Measurements from ENCODE around the gene CTBP2. TPM values are rescaled to one million over a fixed set of nuclear protein-coding genes. Genes with fewer than 3 reads are reported as not detected.

Gene CTBP2
- total RNA-seq, 1 experiment from 2014 or later: 77.8 TPM

GRCh38 chr10:125103466-125103865, 56.9 kb downstream of the CTBP2 start:
- Histone ChIP-seq H3K27me3 (replicated peaks; ENCODE audit: insufficient read depth, low read depth, low read length, poor library complexity) (no peaks in the 10 kb centered on the region), H3K27ac (ENCODE audit: low read depth, low read length, poor library complexity, severe bottlenecking) (peak overlapping the region; percentile 37), H3K4me1 (ENCODE audit: insufficient read depth, low read length, poor library complexity, severe bottlenecking) (peaks cover 29% of the 10 kb centered on the region), H3K4me3 (ENCODE audit: low read depth, low read length, poor library complexity, severe bottlenecking) (no peak overlapping the region), H3K36me3 (ENCODE audit: insufficient read depth, low read length, poor library complexity, severe bottlenecking) (peaks cover 18% of the 10 kb centered on the region), H3K9me3 (ENCODE audit: low read depth, low read length, poor library complexity, severe bottlenecking) (no peaks in the 10 kb centered on the region)
- no TSS peak for BruUV-seq (replicated peaks)
- DNase-seq (ENCODE audit: low spot score): peak; percentile 20
- TF ChIP-seq CTCF (conservative IDR thresholded peaks at IDR 0.05; ENCODE audit: low read depth, low read length) (no peak), EZH2 (IDR thresholded peaks at IDR 0.05; ENCODE audit: borderline replicate concordance, low read depth, low read length, poor library complexity, severe bottlenecking) (no peak)
- intact Hi-C loops (cut with micrococcal nuclease; ENCODE audit: unreplicated experiment): loop anchor here (2.0 kb wide), 1 partner anchor 39 kb away; no protein-coding TSS in a partner anchor
- ChIA-PET CTCF (no interaction called here), POLR2A (ENCODE audit: low non-redundant PET) (no interaction called here)

DNA sequence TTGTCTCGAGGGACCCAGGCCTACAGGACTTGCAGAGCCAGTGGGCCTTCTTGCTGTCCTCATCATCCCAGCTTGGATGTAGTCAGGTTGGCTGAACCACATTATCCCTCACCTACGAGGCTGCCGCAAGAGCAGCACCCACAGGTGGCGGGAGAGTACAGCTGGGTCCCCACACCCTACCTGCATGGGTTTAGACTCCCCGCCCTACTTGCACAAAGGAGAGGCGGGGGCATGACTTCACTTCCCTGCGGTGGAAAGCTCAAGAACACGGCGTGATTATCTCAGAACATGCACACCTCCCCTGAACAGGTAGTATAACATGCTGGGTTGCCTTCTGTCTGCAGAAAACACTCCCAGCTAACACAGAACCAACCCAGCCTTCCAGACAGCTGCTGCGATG, 57.5 kb downstream of the CTBP2 start:
- peaks cover 29% of the 10 kb centered on the region for H3K4me1 ChIP-seq (ENCODE audit: insufficient read depth, low read length, poor library complexity, severe bottlenecking)
- TF ChIP-seq EZH2 (IDR thresholded peaks at IDR 0.05; ENCODE audit: borderline replicate concordance, low read depth, low read length, poor library complexity, severe bottlenecking) (no peak), CTCF (conservative IDR thresholded peaks at IDR 0.05; ENCODE audit: low read depth, low read length) (no peak)
- no TSS peak for BruUV-seq (replicated peaks)
- no peaks in the 10 kb centered on the region for H3K27me3 ChIP-seq (replicated peaks; ENCODE audit: insufficient read depth, low read depth, low read length, poor library complexity)
- H3K36me3 ChIP-seq (ENCODE audit: insufficient read depth, low read length, poor library complexity, severe bottlenecking): peaks cover 12% of the 10 kb centered on the region
- intact Hi-C loops (cut with micrococcal nuclease; ENCODE audit: unreplicated experiment): loop anchor here (2.0 kb wide), 1 partner anchor 38 kb away; no protein-coding TSS in a partner anchor
- ChIA-PET CTCF (no interaction called here), POLR2A (ENCODE audit: low non-redundant PET) (no interaction called here)
- H3K9me3 ChIP-seq (ENCODE audit: low read depth, low read length, poor library complexity, severe bottlenecking): no peaks in the 10 kb centered on the region
- peak overlapping the region; percentile 37 for H3K27ac ChIP-seq (ENCODE audit: low read depth, low read length, poor library complexity, severe bottlenecking)
- DNase-seq (ENCODE audit: low spot score): no peak
- H3K4me3 ChIP-seq (ENCODE audit: low read depth, low read length, poor library complexity, severe bottlenecking): no peak overlapping the region

- Histone ChIP-seq H3K4me1 (ENCODE audit: insufficient read depth, low read length, poor library complexity, severe bottlenecking) (peaks cover 29% of the 10 kb centered on the region), H3K27me3 (replicated peaks; ENCODE audit: insufficient read depth, low read depth, low read length, poor library complexity) (no peaks in the 10 kb centered on the region), H3K36me3 (ENCODE audit: insufficient read depth, low read length, poor library complexity, severe bottlenecking) (peaks cover 6% of the 10 kb centered on the region), H3K4me3 (ENCODE audit: low read depth, low read length, poor library complexity, severe bottlenecking) (no peak overlapping the region), H3K27ac (ENCODE audit: low read depth, low read length, poor library complexity, severe bottlenecking) (no peak overlapping the region), H3K9me3 (ENCODE audit: low read depth, low read length, poor library complexity, severe bottlenecking) (no peaks in the 10 kb centered on the region)
- intact Hi-C loops (cut with micrococcal nuclease; ENCODE audit: unreplicated experiment): loop anchor here (2.0 kb wide), 1 partner anchor 37 kb away; no protein-coding TSS in a partner anchor
- BruUV-seq (replicated peaks): no TSS peak
- TF ChIP-seq EZH2 (IDR thresholded peaks at IDR 0.05; ENCODE audit: borderline replicate concordance, low read depth, low read length, poor library complexity, severe bottlenecking) (no peak), CTCF (conservative IDR thresholded peaks at IDR 0.05; ENCODE audit: low read depth, low read length) (no peak)
- no peak for DNase-seq (ENCODE audit: low spot score)
- ChIA-PET POLR2A (ENCODE audit: low non-redundant PET) (no interaction called here), CTCF (no interaction called here)
Observed at GRCh38 chr10:125102246-125102645, 58.1 kb downstream of the CTBP2 start.
